Measurements from ENCODE around the gene TMEM192.
"Not testable (repeated sequence)": the region's sequence is repeated elsewhere in the genome, so short reads cannot be mapped to it uniquely, and the experiment has no call there.

TMEM192 gene

DNA sequence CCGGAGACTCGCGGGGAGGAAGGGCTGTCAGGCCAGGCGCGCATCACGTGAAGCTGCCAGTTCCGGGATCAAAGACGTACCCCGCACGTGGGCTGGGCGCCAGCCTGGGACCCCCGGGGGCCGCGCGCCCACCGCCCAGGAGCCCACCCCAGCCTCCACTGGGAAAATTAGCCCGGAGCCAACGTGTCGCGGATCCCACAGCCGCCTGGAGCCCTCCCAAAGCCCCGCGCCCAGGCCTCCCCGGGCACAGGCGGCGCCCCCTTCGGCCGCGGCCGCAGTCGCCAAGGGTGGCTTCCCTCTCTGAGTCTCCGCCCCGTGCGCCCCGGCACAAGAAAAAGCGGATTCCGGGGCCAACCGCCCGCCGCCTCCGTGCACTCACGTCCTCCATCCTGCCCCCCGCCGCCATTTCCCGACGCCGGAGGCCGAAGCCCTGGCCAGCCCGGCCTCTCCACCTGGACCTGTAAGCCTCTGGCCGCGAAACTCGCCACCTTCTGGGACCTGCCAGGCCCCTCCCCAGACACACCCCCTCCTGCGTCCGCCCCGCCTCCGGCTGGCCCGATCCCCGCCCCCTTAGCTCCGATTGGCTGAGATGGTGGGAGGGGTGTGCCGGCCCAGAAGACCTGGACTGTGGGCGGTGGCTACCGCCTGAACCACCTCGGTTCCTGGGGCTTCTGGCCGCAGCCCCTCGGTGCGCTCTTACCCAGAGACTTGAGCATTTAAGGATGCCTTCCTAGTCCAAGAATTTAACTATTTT lies at the start of gene TMEM192:
Gene TMEM192, minus strand, starts transcription at position 493 of the 754 bp plus-strand sequence. Its CDS starts 87 bp downstream, at position 406.
- peak; percentile 74 for DNase-seq

- no peak for DNase-seq
Measured at GRCh38 chr4:165158762-165159161, 46.1 kb upstream of the TMEM192 start.

DNA sequence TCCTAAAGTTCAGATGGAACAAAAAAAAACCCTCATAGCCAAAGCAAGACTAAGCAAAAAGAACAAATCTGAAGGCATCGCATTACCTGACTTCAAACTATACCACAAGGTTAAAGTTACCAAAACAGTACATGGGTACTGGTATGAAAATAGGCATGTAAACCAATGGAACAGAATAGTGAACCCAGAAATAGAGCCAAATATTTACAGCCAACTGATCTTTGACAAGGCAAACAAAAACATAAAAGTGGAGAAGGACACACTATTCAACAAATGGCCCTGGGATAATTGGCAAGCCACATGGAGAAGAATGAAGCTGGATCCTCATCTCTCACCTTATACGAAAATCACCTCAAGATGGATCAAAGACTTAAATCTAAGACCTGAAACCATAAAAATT lies 44.2 kb upstream of the TMEM192 start:
- DNase-seq, result no peak

DNA sequence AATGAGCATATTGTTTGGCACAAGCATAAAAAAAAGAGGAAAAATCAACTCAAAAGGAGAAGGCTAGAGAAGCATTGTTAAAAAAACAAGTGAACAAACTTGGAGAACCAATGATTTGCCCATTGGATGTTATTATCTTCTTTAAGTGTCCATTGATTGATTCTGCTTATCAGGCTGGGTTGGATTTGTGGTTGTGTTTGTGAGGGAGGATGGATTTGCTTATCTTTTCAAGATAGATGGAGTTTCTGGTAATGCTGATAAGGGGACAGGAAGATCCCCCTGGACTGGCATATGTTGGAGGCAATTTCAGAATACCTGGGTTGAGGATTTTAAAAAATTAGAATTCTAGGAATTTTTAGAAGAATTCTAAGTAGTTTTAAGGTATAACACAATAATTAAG lies 41.8 kb upstream of the TMEM192 start:
- DNase-seq, result no peak

- no peak for DNase-seq
Measured at GRCh38 chr4:165152527-165152926, 39.9 kb upstream of the TMEM192 start.

- DNase-seq, result no peak
Measured at GRCh38 chr4:165151734-165152133, 39.1 kb upstream of the TMEM192 start.

- no peak for DNase-seq
Measured at GRCh38 chr4:165150545-165150944, 37.9 kb upstream of the TMEM192 start.

- no peak for DNase-seq
Measured at GRCh38 chr4:165138843-165139242, 26.2 kb upstream of the TMEM192 start.

GRCh38 chr4:165137205-165137604 lies 24.5 kb upstream of the TMEM192 start:
- DNase-seq, result no peak

DNA sequence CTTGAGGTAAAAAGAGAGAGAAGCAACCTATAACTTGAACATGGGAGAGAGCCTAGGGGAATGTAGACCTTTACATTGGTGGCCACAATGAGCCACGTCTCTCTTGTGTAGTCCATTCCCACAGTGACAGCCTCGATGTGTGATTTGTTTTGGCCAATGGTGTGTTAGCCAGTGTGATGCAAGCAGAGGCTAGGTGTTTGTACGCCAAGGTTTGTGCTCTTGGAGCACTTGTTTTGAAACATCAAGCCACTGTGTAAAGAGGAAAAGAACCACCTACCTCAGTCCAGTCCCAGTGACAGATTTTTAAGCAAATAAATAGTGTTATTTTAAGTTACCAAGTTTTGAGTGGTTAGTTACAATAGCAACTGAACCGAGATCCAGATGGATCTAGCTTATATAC lies 23.9 kb upstream of the TMEM192 start:
- DNase-seq, result no peak

DNA sequence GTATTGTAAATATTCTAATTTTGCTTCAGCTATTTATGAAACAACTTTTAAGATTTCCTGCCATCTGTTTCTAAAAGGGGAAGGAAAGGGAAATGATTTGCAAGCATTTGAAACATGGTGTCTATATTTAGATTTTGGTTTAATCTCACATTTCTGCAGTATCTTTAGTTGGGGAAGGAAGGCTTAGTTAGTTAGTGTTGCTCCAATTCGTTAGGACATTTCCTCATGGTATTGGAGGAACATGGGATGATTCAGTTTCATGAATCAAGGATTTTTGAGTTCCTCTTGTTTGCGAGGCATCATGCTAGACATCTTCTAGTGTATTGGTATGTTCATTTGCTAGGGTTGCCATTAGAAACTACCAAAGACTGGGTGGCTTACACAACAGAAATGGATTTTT lies 20.5 kb upstream of the TMEM192 start:
- no peak for DNase-seq

- peak; percentile 9 for DNase-seq
Measured at GRCh38 chr4:165131247-165131832, 18.7 kb upstream of the TMEM192 start.

- no peak for DNase-seq
Measured at GRCh38 chr4:165129924-165130323, 17.3 kb upstream of the TMEM192 start.

- not testable (repeated sequence) for DNase-seq
Measured at GRCh38 chr4:165125869-165126499, 13.3 kb upstream of the TMEM192 start.

GRCh38 chr4:165124488-165124887 lies 11.8 kb upstream of the TMEM192 start:
- DNase-seq, result no peak

GRCh38 chr4:165118256-165118909 lies 5.7 kb upstream of the TMEM192 start:
- no peak for DNase-seq

- no peak for DNase-seq
Measured at GRCh38 chr4:165115301-165115700, 2.6 kb upstream of the TMEM192 start.

DNA sequence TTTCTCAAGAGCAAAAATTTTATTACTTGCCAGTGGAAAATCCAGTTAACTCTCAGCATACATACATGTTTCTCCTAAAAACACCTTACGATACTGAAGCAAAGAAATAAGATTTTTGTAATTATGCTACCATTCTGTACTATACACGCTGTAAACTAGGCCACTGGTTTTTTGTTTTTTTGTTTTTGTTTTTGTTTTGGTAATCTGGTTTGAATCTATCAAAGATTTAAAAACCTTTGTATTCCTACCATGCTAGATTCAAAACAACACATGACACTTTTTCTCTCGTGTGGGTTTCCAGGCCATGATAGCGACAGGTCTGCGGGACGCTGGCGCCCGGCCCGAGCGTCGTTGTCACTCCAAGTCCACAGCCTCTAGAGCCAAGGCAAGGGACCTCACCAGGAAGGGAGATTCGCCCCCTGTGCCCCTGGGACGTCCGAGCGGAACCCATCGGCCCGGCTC lies 723 bp downstream of the TMEM192 start:
- no peak for DNase-seq

GRCh38 chr4:165106518-165106917 lies 6.1 kb downstream of the TMEM192 start:
- no peak for DNase-seq

DNA sequence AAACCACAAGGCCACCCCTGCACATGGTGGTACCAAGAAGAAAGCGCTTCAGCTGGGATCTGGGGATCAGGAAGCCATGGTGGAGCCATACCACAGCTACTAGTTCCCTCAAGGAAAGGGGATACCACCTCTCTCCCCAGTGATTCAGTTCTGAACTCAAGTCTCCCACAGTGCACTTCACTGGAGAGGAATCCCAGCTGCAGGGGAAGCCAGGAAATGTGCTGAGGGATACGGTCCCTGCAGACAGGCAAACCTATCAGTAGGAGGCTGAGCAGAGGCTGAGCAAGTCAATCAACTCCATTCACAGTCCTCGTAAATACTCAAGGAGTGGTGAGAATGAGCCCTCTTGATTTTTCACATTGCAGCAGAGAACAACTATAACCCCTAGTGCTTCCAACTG lies 11.0 kb downstream of the TMEM192 start:
- DNase-seq, result no peak

GRCh38 chr4:165096776-165097175 lies 15.9 kb downstream of the TMEM192 start:
- DNase-seq, result no peak

DNA sequence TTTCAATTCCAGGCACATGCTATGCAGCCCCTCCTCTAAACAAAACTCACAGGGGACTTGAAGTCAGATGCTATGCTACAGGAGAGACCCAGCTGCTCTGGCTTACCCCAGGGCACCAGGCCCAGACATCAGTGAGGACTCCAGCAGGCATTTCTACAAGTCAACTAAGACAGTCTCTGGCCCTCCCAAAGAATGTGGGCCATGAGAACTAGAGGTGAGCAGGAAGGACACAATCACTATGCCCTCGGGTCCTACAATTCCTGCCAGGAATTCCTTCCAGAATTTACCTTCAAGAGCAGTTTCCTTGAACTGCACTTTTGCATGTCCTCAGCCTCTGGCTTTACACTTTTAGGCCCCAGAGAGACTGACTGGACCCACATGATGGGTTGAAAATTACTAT lies 17.4 kb downstream of the TMEM192 start:
- DNase-seq, result no peak

GRCh38 chr4:165094873-165095272 lies 17.8 kb downstream of the TMEM192 start:
- no peak for DNase-seq

- DNase-seq, result not testable (repeated sequence)
Measured at GRCh38 chr4:165092187-165092586, 20.5 kb downstream of the TMEM192 start.

All from NK-92 treated with Interleukin-12 subunit alpha and Interleukin-12 subunit beta, amount 100 ng/mL, for 24 hours (cell line).